Measurements from ENCODE around the gene CPN2.

Gene CPN2

DNA sequence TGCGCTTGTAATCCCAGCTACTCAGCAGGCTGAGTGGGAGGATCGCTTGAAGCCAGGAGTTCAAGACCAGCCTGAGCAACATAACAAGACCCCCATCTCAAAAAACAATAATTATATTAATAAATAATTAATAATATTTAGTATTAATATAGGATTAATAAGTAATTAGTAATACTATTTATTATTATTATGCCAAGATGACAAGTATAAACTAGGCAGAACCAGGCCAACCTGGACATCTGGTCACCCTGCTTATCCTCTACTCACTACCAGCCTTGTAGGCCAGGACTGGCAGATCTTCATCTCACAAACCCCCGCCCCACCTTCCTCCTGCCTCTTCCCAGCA is 429 bp downstream of the CPN2 start:
- DNase-seq = no peak

GRCh38 chr3:194348354-194348753 is 2.8 kb downstream of the CPN2 start:
- no peak for DNase-seq

DNA sequence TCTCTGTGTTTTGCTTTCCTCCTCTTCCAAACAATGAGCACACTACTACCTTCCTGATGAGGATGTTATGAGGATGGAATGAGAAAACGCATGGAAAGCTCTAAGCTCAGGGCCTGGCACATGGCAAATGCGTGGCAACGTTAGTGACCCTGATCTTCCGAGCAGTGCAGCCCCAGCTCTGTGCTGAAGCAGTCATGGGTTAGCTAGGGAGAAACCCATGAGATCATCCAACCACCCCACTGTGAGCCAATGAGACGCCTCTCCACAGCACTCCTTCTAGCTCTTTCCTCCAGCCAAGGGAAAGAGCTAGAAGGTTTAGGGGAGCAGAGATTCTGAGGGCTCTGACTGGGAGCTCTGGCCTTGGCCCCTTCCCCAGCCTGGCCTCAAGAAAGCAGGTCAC is 4.5 kb downstream of the CPN2 start:
- DNase-seq = no peak

DNA sequence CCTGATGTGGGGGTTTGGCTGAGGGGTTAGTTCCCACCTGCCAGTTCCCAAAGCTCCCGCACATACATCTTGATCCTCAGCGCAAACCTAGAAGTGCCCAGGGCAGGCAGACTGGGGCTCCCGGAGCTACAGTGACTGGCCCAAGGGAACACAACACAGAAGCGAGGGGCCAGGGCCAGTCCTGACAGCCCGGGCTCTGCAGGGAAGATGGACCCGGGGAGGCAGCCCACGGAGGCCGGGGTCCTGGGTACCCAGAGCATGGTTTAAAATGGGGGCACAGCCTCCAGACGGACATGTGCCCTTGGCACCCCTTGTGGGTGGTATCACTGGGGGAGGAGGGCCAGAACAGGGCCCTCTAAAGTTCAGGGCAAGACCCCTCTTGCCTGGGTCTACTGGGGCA is 5.1 kb downstream of the CPN2 start:
- no peak for DNase-seq

DNA sequence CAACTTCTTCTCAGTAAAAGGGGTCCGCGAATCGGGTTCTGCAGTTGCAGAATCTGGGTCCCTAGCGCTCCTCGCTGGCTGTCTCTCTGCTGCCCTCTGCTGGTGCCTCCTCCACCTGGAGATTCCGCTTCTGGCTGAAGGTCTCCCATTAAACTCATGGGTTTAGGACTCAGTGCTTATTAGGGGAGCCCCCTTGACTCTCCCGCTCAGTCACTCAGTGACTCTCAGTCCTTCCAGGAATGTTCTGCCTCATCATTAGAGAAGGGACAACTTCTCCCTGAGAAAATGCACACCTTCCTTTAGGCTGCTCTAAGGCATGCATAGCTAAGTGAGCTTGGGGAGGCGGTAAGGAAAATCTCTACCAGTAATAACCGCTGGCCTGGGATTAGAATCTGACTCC is 7.1 kb downstream of the CPN2 start:
- DNase-seq = peak; percentile 76

GRCh38 chr3:194343561-194343893 is 7.6 kb downstream of the CPN2 start:
- no peak for DNase-seq

DNA sequence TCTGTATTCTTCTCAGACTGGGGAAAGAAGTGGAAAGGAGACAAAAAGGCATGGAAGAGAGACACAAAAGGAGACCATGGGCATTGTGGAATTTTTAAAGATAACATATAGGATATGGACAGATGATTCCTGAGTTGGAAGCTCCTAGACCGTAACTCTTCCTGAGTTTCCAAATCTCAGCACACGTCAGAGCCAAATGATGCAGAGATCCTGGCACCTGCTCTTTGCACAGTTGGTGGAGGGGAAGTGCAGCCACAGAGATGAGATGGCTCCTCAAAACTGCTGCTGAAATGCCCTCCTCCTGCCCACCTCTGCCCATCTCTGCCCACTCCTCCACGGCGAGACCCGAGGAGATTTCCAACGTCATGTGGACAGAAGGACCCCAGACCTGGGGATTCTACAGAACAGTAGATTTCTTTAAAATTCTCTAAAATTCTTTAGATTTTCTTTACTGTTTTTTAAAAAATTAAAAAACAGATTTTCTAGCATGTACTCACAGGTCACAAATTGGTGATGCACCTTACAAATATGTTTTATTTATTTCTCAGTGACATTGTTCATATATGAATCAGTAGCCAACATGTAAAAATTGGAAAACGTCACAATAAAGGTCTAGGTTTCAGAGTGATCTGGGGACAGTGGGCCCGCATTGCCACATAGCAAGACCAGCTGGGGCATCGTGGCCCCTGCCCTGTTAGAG is 8.1 kb downstream of the CPN2 start:
- no peak for DNase-seq

GRCh38 chr3:194340757-194341400 is 10.2 kb downstream of the CPN2 start:
- no peak for DNase-seq

DNA sequence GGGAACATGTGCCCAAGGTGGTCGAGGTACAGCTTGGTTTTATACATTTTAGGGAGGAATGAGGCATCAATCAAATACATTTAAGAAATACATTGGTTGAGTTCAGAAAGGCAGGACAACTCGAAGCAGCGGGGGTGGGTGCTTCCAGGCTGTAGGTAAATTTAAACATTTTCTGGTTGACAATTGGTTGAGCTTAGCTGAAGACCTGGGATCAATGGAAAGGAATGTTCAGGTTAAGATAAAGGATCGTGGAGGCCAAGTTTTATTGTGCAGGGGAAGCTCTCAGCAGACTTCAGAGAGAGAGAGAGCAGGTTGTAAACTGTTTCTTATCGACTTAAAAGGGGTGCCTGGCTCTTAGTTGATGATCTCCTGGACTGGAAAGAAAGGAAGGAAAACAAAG is 11.3 kb downstream of the CPN2 start:
- DNase-seq = no peak

DNA sequence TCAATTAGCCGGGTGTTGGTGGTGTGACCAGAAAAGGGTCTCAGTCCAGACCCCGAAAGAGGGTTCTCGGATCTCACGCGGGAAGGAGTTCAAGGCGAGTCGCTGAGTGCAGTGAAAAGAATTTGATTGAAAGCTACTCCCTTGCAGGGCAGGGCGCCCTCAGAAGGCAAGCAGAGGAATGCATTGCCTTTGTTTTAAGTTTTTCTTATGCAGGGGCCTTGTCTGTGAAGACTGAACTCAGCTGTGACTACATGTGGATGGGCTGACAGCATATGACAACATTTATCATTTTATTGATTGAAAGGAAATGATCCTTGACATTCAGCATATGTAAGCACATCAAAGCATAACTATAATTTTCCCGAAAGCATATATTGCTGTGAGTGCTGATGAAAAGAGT is 11.8 kb downstream of the CPN2 start:
- no peak for DNase-seq

- DNase-seq = no peak
These were observed 13.0 kb downstream of the CPN2 start for GRCh38 chr3:194337965-194338753.

GRCh38 chr3:194336601-194337355 is 14.3 kb downstream of the CPN2 start:
- no peak for DNase-seq

DNA sequence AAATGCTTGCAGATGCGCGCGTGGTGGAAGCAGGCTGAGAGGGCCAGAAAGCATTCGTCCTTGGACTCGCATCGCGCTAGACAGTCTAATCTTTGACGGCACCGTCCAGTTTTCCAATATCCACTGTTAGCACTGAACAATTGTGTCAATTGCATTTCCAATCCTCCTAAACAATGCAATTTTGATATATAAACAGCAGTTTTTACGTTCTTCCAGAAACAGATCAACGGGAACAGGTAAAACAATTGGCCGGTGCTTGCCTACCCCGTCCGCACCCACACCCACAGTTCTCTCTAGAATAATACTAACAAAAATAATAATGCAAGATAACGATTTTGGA is 17.2 kb downstream of the CPN2 start:
- no peak for DNase-seq

- peak; percentile 93 for DNase-seq
These were observed 17.7 kb downstream of the CPN2 start for GRCh38 chr3:194333212-194333980.

GRCh38 chr3:194332858-194333211 is 18.3 kb downstream of the CPN2 start:
- DNase-seq = no peak

- DNase-seq = no peak
These were observed 20.5 kb downstream of the CPN2 start for GRCh38 chr3:194330579-194330978.

- no peak for DNase-seq
These were observed 21.0 kb downstream of the CPN2 start for GRCh38 chr3:194330160-194330559.

GRCh38 chr3:194329583-194329965 is 21.6 kb downstream of the CPN2 start:
- DNase-seq = no peak

DNA sequence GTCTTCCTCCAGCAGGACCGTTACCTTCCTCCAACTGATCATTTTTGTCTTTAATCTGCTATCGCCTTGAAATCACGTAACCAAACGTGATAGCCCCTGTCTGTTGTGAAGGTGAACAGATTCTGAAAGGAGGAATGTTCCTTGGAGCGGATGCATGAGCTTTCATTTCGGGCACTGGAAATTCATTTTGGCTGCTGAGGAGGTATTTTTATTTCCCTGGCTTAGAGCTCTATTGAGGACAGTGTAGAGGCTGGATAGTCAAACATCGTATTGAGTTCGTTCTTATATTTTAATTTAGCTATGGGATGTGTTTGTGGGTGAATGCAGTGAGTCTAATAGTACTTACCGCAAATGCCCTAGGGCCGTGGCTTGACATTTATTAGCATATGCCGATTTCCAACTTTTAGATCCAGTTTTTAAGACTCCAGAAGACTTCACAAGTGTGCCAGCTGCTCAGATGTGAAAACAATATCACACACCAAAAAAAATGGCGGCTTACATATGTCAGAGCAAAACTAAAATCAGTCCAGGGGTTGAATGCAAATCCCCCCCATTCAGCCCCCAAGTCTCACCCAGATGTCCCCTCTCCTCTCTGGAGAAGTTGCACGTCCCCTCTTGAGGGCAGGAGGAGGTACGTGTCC is 22.1 kb downstream of the CPN2 start:
- no peak for DNase-seq

GRCh38 chr3:194328053-194328657 is 23.0 kb downstream of the CPN2 start:
- DNase-seq = no peak

DNA sequence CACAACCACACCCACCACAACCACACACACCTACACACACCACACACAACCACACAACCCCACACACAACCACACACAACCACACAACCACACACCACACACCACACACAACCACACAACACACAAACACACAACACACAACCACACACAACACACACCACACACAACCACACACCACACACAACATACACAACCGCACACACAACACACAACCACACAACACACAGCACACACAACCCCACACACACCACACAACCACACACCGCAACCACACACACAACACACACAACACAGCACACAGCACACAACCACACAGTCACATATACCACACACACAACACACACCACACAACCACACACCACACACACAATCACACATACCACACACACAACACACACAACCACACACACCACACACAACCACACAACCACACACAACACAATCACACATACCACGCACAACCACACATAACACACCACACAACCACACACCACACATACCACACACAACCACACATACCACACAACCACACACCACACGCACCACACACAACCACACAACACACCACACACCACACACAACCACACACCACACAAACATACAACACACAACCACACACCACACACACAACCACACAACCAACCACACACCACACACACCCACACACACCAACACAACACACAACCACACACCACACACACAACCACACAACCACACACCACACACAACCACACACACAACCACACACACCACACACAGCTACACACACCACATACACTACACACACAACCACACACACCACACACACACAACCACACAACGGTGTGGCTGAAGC is 23.7 kb downstream of the CPN2 start:
- no peak for DNase-seq

DNA sequence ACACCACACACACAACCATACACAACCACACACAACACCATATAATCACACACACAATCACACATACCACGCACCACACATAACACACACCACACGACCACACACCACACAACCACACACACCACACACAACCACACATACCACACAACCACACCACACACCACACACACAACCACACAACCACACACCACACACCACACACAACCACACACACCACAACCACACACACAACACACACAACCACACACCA is 24.2 kb downstream of the CPN2 start:
- DNase-seq = no peak

All from activated CD4-positive, alpha-beta T cell treated with anti-CD3 and anti-CD28 coated beads, Interleukin-2, Interleukin-6, amounts not matched to agents 100 ng/mL and 50 ng/mL, durations not matched to agents 16 hours and 8 hours (primary cell).